GM21786 (cell line): ENCODE results near the gene LPCAT3.
A peak's percentile ranks its signal among the peaks of the same experiment; 100 is the strongest.
"Not testable (repeated sequence)": the region's sequence is repeated elsewhere in the genome, so short reads cannot be mapped to it uniquely, and the experiment has no call there.

Experiments
- ATAC-seq: cut with Tn5 transposase; IDR thresholded peaks from one replicate; pipeline ENCODE4 v1.9.1; 2021; ENCODE audit not compliant: unreplicated experiment

LPCAT3 gene, protein sequence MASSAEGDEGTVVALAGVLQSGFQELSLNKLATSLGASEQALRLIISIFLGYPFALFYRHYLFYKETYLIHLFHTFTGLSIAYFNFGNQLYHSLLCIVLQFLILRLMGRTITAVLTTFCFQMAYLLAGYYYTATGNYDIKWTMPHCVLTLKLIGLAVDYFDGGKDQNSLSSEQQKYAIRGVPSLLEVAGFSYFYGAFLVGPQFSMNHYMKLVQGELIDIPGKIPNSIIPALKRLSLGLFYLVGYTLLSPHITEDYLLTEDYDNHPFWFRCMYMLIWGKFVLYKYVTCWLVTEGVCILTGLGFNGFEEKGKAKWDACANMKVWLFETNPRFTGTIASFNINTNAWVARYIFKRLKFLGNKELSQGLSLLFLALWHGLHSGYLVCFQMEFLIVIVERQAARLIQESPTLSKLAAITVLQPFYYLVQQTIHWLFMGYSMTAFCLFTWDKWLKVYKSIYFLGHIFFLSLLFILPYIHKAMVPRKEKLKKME

DNA sequence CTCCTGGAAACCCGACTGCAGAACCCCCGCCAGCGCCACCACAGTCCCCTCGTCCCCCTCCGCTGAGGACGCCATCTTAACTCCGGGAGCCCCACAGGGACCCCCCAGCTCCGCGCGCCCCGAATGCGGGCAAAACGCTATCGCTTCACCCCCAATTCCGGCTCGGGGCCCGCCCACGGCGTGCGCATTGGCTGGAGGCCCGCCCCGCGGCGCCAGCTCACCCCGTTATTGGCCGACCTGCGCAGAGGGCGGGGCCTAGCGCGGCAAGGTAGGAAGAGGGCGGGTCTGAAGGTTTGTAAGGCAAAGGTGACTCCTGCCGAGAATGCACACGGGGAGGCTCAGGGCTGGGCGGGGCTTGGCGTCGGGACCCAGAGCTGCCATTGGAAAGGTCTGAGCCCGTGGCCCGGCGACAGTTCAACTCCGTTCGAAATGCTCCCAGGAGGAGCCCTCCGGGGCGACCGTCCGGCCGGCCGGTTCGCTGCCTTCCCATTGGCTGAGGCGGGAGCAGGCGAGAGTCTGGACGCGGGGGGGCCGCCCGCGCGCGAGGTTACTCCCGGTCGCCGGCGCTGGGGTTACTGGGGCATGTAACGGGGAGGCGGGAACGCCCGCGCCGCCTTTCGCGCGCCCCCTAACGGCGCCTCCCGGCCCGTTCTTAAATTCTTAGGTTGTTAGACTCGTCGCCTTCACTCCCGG is at the start of gene LPCAT3:
TSS of gene LPCAT3 (minus strand) at position 127 of the 693 bp plus-strand sequence. CDS start at position 75, 52 bp downstream.
- ATAC-seq: peak; percentile 93

- no peak for ATAC-seq
These were observed 48.8 kb upstream of the LPCAT3 start for GRCh38 chr12:7067096-7067495.

- ATAC-seq: no peak
These were observed 48.3 kb upstream of the LPCAT3 start for GRCh38 chr12:7066596-7066995.

- ATAC-seq: no peak
These were observed 46.9 kb upstream of the LPCAT3 start for GRCh38 chr12:7065073-7065623.

DNA sequence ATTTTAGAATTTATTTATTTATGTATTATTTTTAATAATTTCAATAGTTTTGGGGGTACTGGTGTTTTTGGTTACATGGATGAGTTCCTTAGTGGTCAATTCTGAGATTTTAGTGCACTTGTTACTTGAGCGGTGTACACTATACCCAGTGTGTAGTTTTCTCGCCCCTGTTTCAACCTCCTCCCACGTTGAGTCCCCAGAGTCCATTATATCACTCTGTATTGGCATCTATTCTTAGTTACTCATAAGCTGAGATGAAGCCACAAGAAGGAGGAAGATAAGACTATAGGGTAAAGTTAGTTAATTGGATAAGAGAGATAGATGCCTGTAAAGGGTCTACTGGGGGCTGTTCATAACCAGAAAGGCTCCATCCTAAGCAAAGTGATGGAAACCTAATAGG is 46.2 kb upstream of the LPCAT3 start:
- no peak for ATAC-seq

- ATAC-seq: no peak
These were observed 43.3 kb upstream of the LPCAT3 start for GRCh38 chr12:7061596-7061995.

GRCh38 chr12:7061138-7061537 is 42.9 kb upstream of the LPCAT3 start:
- no peak for ATAC-seq

DNA sequence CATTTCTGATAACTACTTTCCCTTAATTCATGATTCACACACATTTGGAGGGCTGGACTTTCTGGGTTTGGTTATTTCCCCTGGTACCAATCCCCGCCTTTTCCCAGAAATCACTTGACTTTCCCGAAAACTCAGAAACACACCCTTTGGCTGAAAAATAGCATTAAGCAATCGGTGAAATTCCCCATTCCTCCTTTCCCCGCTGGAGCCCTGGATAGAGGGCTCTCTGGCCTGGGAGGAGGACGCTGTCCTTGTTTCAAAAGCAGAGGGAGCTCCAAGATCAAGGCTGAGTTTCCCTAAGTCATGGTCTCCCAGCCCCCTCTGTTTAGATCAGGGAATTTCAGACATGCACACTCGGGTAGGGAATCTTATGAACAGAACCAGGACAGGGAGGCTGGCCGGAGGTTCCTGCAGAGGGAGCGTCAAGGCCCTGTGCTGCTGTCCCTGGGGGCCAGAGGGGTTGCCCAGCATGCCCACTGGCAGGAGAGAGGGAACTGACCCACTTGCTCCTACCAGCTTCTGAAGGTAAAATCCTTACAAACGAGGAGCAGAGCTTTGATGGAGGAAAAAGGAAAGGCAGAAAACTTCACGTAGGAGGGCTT is 42.2 kb upstream of the LPCAT3 start, which contains the start of gene C1S:
TSS of gene C1S (plus strand) at position 366 of the 602 bp plus-strand sequence. CDS start 1,195 bp downstream, outside the sequence.
- no peak for ATAC-seq

GRCh38 chr12:7059780-7060179 is 41.5 kb upstream of the LPCAT3 start:
- no peak for ATAC-seq

DNA sequence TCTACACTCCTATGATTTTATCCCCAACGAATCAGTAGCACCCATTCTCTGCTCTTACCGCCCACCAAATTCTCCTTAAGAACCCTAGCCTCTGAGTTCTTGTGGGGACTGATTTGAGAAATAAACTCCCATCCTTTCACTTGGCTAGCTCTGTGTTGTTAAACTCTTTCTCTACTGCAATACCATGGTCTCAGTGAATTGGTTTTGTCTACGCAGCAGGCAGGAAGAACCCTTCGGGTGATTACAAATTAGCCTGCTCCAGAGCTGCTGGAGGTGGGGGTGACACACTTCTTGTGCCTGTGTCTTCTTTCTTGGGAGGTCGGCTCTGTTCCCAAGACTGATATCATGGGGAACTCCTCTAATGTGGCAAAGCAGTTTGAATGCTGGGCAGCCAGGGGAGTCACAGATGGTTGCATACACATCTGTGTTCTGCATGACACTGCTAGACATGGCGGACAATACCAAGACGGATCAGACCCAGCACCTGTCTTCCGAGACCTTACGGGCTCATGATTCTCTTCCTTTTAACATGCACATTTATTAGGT is 40.6 kb upstream of the LPCAT3 start:
- no peak for ATAC-seq

- ATAC-seq: no peak
These were observed 40.0 kb upstream of the LPCAT3 start for GRCh38 chr12:7058163-7058845.

DNA sequence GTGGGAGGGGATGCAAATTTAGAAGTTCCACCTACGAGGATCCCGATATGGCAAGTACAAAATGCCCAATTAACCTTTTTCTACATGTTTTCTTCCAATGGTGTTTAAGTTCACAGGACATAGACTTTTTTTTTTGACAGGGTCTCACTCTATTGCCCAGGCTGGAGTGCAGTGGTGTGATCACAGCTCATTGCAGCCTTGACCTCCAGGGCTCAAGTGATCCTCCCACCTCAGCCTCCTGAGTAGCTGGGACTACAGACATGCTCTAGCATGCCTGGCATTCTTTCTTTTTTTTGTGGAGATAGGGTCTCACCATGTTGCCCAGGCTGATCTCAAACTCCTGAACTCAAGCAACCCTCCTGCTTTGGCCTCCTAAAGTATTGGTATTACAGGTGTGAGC is 37.5 kb upstream of the LPCAT3 start:
- not testable (repeated sequence) for ATAC-seq

DNA sequence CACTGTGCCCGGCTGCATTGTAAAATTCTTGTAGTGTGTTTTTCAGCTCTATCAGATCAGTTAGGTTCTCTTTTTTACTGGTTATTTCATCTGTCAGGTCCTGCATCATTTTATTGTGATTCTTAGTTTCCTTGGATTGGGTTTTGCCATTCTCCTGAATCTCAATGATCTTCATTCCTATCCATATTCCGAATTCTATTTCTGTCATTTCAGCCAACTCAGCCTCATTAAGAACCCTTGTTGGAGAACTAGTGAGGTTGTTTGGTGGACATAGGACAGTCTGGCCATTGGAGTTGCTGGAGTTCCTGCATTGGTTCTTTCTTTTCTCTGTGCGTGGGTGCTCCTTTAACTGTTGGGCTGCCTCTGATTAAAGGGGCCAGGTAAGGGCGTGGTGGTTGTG is 36.6 kb upstream of the LPCAT3 start:
- no peak for ATAC-seq

DNA sequence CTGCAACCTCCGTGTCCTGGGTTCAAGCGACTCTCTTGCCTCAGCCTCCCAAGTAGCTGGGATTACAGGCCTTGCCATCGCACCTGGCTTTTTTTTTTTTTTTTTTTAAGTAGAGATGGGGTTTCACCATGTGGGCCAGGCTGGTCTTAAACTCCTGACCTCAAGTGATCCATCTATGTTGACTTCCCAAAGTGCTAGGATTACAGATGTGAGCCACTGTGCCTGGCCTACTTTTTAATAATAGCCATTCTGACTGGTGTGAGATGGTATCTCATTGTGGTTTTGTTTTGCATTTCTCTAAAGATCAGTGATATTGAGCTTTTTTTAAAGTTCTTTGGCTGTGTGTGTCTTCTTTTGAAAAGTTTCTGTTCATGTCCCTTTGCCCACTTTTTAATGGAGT is 31.7 kb upstream of the LPCAT3 start:
- ATAC-seq: not testable (repeated sequence)

DNA sequence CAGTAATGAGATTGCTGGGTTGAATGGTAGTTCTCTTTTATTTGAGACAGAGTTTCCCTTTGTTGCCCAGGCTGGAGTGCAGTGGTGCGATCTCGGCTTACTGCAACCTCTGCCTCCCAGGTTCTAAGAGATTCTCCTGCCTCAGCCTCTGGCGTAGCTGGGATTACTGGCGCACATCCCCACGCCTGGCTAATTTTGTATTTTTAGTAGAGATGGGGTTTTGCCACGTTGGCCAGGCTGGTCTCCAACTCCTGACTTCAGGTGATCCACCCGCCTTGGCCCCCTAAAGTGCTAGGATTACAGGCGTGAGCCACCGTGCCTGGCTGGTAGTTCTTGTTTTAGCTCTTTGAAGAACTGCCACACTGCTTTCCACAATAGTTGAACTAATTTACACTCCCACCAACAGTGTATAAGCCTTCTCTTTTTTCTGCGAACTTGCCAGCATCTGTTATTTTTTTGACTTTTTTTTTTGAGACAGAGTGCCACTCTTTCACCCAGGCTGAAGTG is 31.2 kb upstream of the LPCAT3 start:
- ATAC-seq: not testable (repeated sequence)

DNA sequence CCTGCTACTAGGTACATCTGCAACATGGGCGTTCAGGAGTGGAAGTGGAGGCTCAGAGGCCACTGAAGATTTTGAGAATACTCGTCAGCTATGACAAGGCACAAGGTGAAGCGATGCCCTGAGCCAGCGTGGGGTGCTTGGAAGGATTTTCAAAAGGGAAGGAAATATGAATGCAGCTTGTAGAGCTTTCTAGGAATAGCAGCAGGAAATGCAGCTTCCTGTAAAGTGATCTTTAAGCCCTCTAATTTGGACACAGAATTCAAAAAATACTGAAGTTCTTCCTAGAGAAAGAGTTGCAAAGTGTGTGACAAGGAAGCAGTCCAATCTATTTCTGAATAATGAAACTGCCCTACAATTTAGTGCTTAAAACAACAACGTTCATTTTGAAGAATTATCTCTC is 29.0 kb upstream of the LPCAT3 start:
- ATAC-seq: no peak

DNA sequence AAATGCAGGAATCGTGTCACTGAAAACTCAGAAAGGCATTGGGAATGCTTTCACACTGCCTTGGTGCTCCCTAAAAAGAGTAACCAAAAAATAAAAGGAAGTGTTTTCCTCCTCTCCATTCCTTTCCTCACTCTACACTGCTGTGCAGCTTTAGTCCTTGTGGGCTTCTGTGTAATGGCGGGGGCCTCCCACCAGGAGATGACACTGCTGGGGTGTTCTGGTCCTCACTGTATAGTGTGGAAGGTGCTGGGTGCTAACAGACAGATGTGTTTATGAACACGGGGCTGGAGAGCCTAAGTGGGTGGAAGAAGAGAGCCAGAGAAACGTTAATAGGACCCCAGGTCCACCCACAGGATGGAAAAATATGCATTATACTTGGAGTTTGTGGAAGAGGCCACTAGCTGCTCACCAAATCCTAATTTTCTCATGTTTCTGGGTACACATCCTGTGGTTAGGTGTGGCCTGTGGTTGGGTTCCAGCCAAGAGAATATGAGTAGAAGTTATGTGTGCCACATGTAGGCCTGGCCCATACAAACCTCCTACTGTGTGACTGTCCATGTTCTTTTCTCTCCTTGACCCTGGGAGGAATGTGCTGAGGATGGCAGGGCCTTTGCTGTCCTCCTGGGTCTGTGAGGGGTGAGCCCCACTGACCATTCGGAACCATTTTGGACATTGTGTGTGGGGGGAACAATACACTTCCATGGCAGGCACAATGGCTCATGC is 28.3 kb upstream of the LPCAT3 start:
- ATAC-seq: no peak

- ATAC-seq: no peak
These were observed 27.6 kb upstream of the LPCAT3 start for GRCh38 chr12:7045913-7046312.

DNA sequence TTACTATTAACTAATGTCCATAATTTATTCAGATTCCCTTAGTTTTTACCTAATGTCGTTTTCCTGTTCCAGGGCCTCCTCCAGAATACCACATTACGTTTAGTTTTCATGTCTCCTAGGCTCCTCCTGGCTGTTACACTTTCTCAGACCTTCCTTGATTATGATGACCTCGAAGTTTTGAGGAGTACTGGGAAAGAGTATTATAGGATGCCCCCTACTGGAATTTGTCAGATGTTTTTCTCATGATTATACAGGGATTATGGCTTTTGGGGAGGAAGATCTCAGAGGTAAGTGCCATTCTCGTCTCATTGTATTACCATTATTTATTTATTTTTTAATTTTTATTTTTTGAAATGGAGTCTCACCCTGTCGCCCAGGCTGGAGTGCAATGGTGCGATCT is 24.6 kb upstream of the LPCAT3 start:
- no peak for ATAC-seq

DNA sequence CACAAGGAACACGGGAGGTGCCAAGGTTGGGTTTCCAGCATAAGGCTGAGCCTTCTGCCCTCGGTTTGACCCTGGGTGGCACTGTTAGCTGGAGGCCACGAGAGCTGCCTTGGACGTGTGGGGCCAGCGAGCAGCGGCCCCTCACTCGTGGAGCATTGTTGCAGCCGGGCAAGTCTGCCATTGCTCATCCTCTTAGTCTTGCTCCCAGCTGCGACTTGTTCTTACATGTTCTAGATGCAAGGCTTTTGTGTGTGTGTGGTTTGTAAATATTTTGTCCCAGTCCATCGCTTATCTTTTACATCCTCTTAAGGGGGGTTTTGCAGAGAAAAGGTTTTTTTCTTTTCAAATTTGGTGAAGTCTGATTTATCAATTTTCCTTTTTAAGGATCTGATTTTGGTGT is 21.1 kb upstream of the LPCAT3 start:
- no peak for ATAC-seq
